ENCODE data around the gene MMP12.

DNA sequence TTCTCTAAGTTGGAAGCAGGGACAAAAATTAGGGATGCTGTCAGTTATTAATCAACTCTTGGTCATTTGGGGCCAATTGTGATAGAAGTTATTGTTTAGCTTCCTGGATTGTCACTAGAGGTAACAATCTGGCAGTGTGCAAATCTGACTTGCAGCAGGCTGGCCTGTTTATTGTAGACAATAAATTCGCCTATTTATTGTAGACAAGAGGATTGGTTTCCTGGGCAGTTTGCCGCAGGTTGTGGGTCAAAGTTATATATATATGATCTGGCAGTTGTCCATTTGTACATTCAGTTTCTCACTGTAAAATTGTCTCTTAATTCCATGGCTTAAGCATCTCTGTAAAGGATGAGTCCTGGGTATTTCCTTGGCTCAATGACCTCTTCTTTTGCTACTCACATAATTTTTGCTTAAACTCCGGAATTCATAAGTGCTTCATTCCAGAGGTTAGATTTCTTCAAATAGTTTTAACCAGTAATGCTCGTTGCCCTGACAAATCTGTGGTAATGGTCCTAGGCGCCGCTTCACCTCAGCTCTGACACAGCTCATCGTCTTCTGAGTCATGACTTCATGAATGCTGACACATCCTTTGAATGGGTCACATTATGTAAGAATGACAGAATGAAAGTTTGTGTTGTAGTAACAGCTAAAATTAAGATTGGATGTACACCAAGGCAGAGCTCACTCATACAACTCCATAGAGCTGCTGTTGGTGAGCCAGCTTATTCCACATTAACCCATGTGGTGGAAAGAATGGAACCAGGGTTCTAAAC, 23.6 kb downstream of the MMP12 start:
- TF ChIP-seq CTCF (IDR thresholded peaks at IDR 0.05) (no peak), JUN (IDR thresholded peaks at IDR 0.05) (no peak), REST (IDR thresholded peaks at IDR 0.05) (no peak), ESRRA (IDR thresholded peaks at IDR 0.05; ENCODE audit: borderline replicate concordance, low read length) (no peak), ZC3H11A (IDR thresholded peaks at IDR 0.05) (no peak), EHMT2 (IDR thresholded peaks at IDR 0.05; ENCODE audit: low read depth) (no peak), POLR2A (IDR thresholded peaks at IDR 0.05; ENCODE audit: low read length) (no peak), USF2 (IDR thresholded peaks at IDR 0.05) (no peak), HOXA7 (CRISPR knock-in tag; IDR thresholded peaks at IDR 0.05) (no peak), HOXB5 (CRISPR knock-in tag; IDR thresholded peaks at IDR 0.05) (no peak)
- TF ChIP-seq, protein P1, sequence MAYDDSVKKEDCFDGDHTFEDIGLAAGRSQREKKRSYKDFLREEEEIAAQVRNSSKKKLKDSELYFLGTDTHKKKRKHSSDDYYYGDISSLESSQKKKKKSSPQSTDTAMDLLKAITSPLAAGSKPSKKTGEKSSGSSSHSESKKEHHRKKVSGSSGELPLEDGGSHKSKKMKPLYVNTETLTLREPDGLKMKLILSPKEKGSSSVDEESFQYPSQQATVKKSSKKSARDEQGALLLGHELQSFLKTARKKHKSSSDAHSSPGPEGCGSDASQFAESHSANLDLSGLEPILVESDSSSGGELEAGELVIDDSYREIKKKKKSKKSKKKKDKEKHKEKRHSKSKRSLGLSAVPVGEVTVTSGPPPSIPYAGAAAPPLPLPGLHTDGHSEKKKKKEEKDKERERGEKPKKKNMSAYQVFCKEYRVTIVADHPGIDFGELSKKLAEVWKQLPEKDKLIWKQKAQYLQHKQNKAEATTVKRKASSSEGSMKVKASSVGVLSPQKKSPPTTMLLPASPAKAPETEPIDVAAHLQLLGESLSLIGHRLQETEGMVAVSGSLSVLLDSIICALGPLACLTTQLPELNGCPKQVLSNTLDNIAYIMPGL (CRISPR knock-in tag; IDR thresholded peaks at IDR 0.05; ENCODE audit: borderline replicate concordance), result no peak
- TF ChIP-seq, protein P2, sequence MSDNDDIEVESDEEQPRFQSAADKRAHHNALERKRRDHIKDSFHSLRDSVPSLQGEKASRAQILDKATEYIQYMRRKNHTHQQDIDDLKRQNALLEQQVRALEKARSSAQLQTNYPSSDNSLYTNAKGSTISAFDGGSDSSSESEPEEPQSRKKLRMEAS (IDR thresholded peaks at IDR 0.05), result no peak

Measured in A549 (cell line).